Endothelial cell of umbilical vein (primary cell): ENCODE data around the gene TEX35. TPM values are rescaled to one million over a fixed set of nuclear protein-coding genes. Genes with fewer than 3 reads are reported as not detected.

Experiments used
- Bru-seq: library from RNA; stranded (reverse); fragments of 400-500 nt; gene quantifications from one replicate; lab custom pipeline; 2021; lab: Mats Ljungman, UMichigan
- BruChase-seq, 2 experiments: library from RNA; stranded (reverse); fragments of 400-500 nt; gene quantifications; one replicate each; lab custom pipeline; 2021; lab: Mats Ljungman, UMichigan
- BruUV-seq: library from RNA; stranded (reverse); fragments of 400-500 nt; replicated peaks from 2 replicates; lab custom pipeline; 2021; lab: Mats Ljungman, UMichigan
- CTCF ChIA-PET: fragments of 300-600, 350-600 bp; sonication (Branson Sonifier 250); formaldehyde crosslinking; loops from one replicate; lab custom pipeline; 2021; ENCODE audit warnings: antibody characterized with exemption, inconsistent platforms; lab: Charles Lee
- POLR2A ChIA-PET: fragments of 300-600, 350-600 bp; sonication (Branson Sonifier 250); formaldehyde crosslinking; loops from one replicate; lab custom pipeline; 2021; ENCODE audit warnings: antibody characterized with exemption, inconsistent platforms; lab: Charles Lee
- DNase-seq: peaks from one replicate; pipeline ENCODE4 v3.0.0-alpha.2; 2011; ENCODE audit warnings: low read depth, low spot score
- FAIRE-seq: peaks from 2 replicates; lab custom pipeline; 2011; peaks lifted over from hg19 to GRCh38; lab: Jason Lieb, UNC
- H2AFZ ChIP-seq: 2 replicates; pipeline ENCODE4 v1.6.0; 2012; ENCODE audit warnings: low read depth, low read length, control low read depth, inconsistent platforms
- H3K27ac ChIP-seq: 2 replicates; pipeline ENCODE4 v1.5.1; 2011; ENCODE audit warnings: low read depth, mild to moderate bottlenecking, control low read depth, low read length, moderate library complexity; ENCODE audit not compliant: insufficient read depth
- H3K27me3 ChIP-seq, 2 experiments: 2 replicates each; pipeline versions ENCODE4 v1.6.0 to v1.6.1; 2011; ENCODE audit warnings: low read length in 2 of 2, mixed read lengths in 1 of 2; ENCODE audit not compliant: control insufficient read depth in 2 of 2, insufficient read depth in 2 of 2
- H3K36me3 ChIP-seq, 2 experiments: 2 replicates in 1 of 2; 3 replicates in 1 of 2; pipeline ENCODE4 v1.5.1; 2011; ENCODE audit warnings: low read length in 2 of 2, mild to moderate bottlenecking in 1 of 2, moderate library complexity in 1 of 2; ENCODE audit not compliant: control insufficient read depth in 2 of 2, insufficient read depth in 2 of 2; ENCODE audit errors: extremely low read depth in 1 of 2
- H3K4me1 ChIP-seq: 3 replicates; pipeline ENCODE4 v1.5.1; 2011; ENCODE audit warnings: mild to moderate bottlenecking, low read length; ENCODE audit not compliant: control insufficient read depth, insufficient read depth; ENCODE audit errors: extremely low read depth
- H3K4me2 ChIP-seq: 2 replicates; pipeline ENCODE4 v1.6.1; 2011; ENCODE audit warnings: low read length, control low read depth, mixed read lengths; ENCODE audit not compliant: insufficient read depth
- H3K4me3 ChIP-seq, 3 experiments: fragments of 200-600 bp in 1 of 3; sonication (generic), shearing (Covaris generic) in 1 of 3; replicated peaks in 1 of 3; 2 replicates each; pipeline ENCODE4 v1.5.1; 2011 to 2016; ENCODE audit warnings: control low read depth in 3 of 3, low read length in 3 of 3, mild to moderate bottlenecking in 2 of 3, inconsistent platforms in 1 of 3, low read depth in 1 of 3, moderate library complexity in 1 of 3; ENCODE audit not compliant: insufficient read depth in 1 of 3
- H3K79me2 ChIP-seq: 2 replicates; pipeline ENCODE4 v1.6.0; 2012; ENCODE audit warnings: low read length, inconsistent platforms; ENCODE audit not compliant: control insufficient read depth, insufficient read depth
- H3K9ac ChIP-seq: replicated peaks from 2 replicates; pipeline ENCODE3; 2011; ENCODE audit warnings: low read length, control low read depth; ENCODE audit not compliant: insufficient read depth; ENCODE audit errors: extremely low read depth
- H3K9me1 ChIP-seq: replicated peaks from 3 replicates; pipeline ENCODE4 v1.6.0; 2011; ENCODE audit warnings: mild to moderate bottlenecking, low read length; ENCODE audit not compliant: control insufficient read depth, insufficient read depth; ENCODE audit errors: extremely low read depth
- H3K9me3 ChIP-seq: replicated peaks from 2 replicates; pipeline ENCODE4 v1.5.1; 2012; ENCODE audit warnings: low read length, inconsistent platforms; ENCODE audit not compliant: control insufficient read depth, insufficient read depth
- H4K20me1 ChIP-seq: replicated peaks from 2 replicates; pipeline ENCODE3; 2011; ENCODE audit warnings: mild to moderate bottlenecking, low read length; ENCODE audit not compliant: control insufficient read depth, insufficient read depth; ENCODE audit errors: extremely low read depth
- CTCF ChIP-seq, 2 donors: IDR thresholded peaks; 1 replicate in 1 of 2; 2 replicates in 1 of 2; pipeline ENCODE4 v1.5.1; 2011; ENCODE audit warnings: low read length in 2 of 2, mild to moderate bottlenecking in 2 of 2, moderate library complexity in 2 of 2, control low read depth in 1 of 2, inconsistent platforms in 1 of 2, low read depth in 1 of 2; ENCODE audit not compliant: insufficient read depth in 1 of 2; ENCODE audit errors: extremely low read depth in 1 of 2
- EZH2 ChIP-seq: IDR thresholded peaks from 2 replicates; pipeline ENCODE4 v1.6.1; 2012; ENCODE audit warnings: borderline replicate concordance, low read depth, mild to moderate bottlenecking, moderate library complexity, low read length, inconsistent platforms; ENCODE audit not compliant: severe bottlenecking
- FOS ChIP-seq: IDR thresholded peaks from 2 replicates; pipeline ENCODE4 v1.6.1; 2011; ENCODE audit warnings: mild to moderate bottlenecking, low read length, moderate library complexity, borderline replicate concordance; ENCODE audit not compliant: insufficient read depth
- GATA2 ChIP-seq: IDR thresholded peaks from 2 replicates; pipeline ENCODE4 v1.7.0; 2011; ENCODE audit warnings: low read depth, mild to moderate bottlenecking, moderate library complexity, mixed read lengths, low read length; ENCODE audit not compliant: insufficient read length, insufficient read depth
- JUN ChIP-seq: IDR thresholded peaks from 2 replicates; pipeline ENCODE4 v1.6.1; 2011; ENCODE audit warnings: borderline replicate concordance, low read depth; ENCODE audit not compliant: insufficient read length, insufficient read depth
- MYC ChIP-seq: IDR thresholded peaks from one replicate; pipeline ENCODE4 v1.6.1; 2011; ENCODE audit warnings: mild to moderate bottlenecking, low read depth, low read length
- POLR2A ChIP-seq: IDR thresholded peaks from 2 replicates; pipeline ENCODE4 v1.6.1; 2012; ENCODE audit warnings: low read depth, mild to moderate bottlenecking, control low read depth, low read length
- POLR2AphosphoS5 ChIP-seq: IDR thresholded peaks from 2 replicates; pipeline ENCODE4 v1.6.1; 2012; ENCODE audit warnings: low read depth, mild to moderate bottlenecking, control low read depth, low read length, moderate library complexity; ENCODE audit not compliant: insufficient read depth
- dilution Hi-C: fragments of 300-500 bp; cut with MboI; formaldehyde crosslinking; loops from one replicate; pipeline ENCODE4 v1.15.0; 2019; ENCODE audit warnings: low sequenced_read_pairs; ENCODE audit not compliant: extremely low pct_ligation_motif_present
- intact Hi-C: fragments of 100-400 bp; cut with micrococcal nuclease; formaldehyde crosslinking; loops from one replicate; pipeline ENCODE4 v1.10.0; 2022
- long read RNA-seq: library from polyadenylated mRNA; stranded (forward); transcript quantifications from one replicate; pipeline ENCODE4 v2.0.0, GENCODE V29; 2021
- polyA minus RNA-seq, 3 experiments: library from RNA; depleted of rRNA, polyadenylated mRNA; stranded (reverse); fragments of >200 nt; gene quantifications; 1 replicate in 1 of 3; 2 replicates in 2 of 3; pipeline ENCODE4 v1.2.3, GENCODE V29; 2011
- polyA plus RNA-seq, 4 experiments: library from polyadenylated mRNA; depleted of rRNA in 3 of 4; stranded (reverse) in 3 of 4; unstranded in 1 of 4; fragments of >200 nt; gene quantifications; 2 replicates each; pipeline versions ENCODE4 v1.2.1 to v1.2.3, GENCODE V29; 2011 to 2012; ENCODE audit warnings: missing spikeins in 1 of 4
- total RNA-seq: library from RNA; stranded (reverse); gene quantifications from 2 replicates; pipeline ENCODE4 v1.2.3, GENCODE V29; 2021
- TF ChIP-seq, protein P1 (sequence below): IDR thresholded peaks from 2 replicates; pipeline ENCODE4 v1.6.1; 2011; ENCODE audit not compliant: insufficient read depth, insufficient read length

Gene TEX35
- not detected in 2 replicates for total RNA-seq
- not detected in 2 replicates for polyA plus RNA-seq
- polyA plus RNA-seq (2011; cell fraction: cytosol; rRNA removed): not detected in 2 replicates
- not detected in 2 replicates for polyA plus RNA-seq (2011; cell fraction: nucleus; rRNA removed)
- not detected in 2 replicates for polyA plus RNA-seq (2012)
- polyA minus RNA-seq: not detected in 2 replicates
- not detected for polyA minus RNA-seq (2011; cell fraction: cytosol; rRNA and poly(A)+ RNA removed)
- polyA minus RNA-seq (2011; cell fraction: nucleus; rRNA and poly(A)+ RNA removed): not detected in 2 replicates
- Bru-seq, nascent RNA: not detected
- BruChase-seq, experiment 1, labeled RNA remaining after a 6-hour chase: percentile 10 among the genes with signal in this experiment
- percentile 14 among the genes with signal in this experiment for BruChase-seq, experiment 2, labeled RNA remaining after a 2-hour chase
- long read RNA-seq: 0 reads

- Histone ChIP-seq H4K20me1 (no peaks in the 10 kb centered on the region), H2AFZ (no peak within 1 kb of the TSS), H3K79me2 (no peaks in the 10 kb centered on the region), H3K9ac (no peak within 1 kb of the TSS), H3K27me3 (peaks cover 0 to 3% of the 10 kb centered on the region in 2 experiments), H3K36me3 (no peaks in the 10 kb centered on the region), H3K27ac (no peak within 1 kb of the TSS), H3K9me3 (no peaks in the 10 kb centered on the region), H3K9me1 (no peaks in the 10 kb centered on the region), H3K4me1 (no peaks in the 10 kb centered on the region), H3K4me2 (no peak within 1 kb of the TSS), H3K4me3 (no peak within 1 kb of the TSS)
- POLR2A ChIA-PET: no interaction called here
- CTCF ChIA-PET: interaction anchor here (1.6 to 2.9 kb wide), 2 partner anchors 12 to 13 kb away, joined by 5 to 13 read pairs; no protein-coding TSS in a partner anchor
- TF ChIP-seq CTCF (IDR thresholded peaks at IDR 0.05; ENCODE audit: extremely low read depth in 1 of 2, insufficient read depth in 1 of 2, low read depth in 1 of 2, low read length in 2 of 2) (no peak), MYC (no peak), GATA2 (no peak), POLR2A (no peak), JUN (no peak), POLR2AphosphoS5 (no peak), FOS (no peak), EZH2 (no peak)
- TF ChIP-seq, protein P1, sequence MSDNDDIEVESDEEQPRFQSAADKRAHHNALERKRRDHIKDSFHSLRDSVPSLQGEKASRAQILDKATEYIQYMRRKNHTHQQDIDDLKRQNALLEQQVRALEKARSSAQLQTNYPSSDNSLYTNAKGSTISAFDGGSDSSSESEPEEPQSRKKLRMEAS: no peak
- DNase-seq (no peak), FAIRE-seq (no peak)
- dilution Hi-C loops: no loop called here
- BruUV-seq: no TSS peak
- intact Hi-C loops: no loop called here
These were observed at the start of gene TEX35 for GRCh38 chr1:178512566-178513277. Gene TEX35 (plus strand): TSS chr1:178513109. CDS start chr1:178513189, 80 bp downstream.
